ENCODE data around the gene SHC2.

Gene SHC2

GRCh38 chr19:498511-498891 lies 37.7 kb upstream of the SHC2 start:
- no peak for TF ChIP-seq TAF1 (IDR thresholded peaks at IDR 0.05; ENCODE audit: low read depth, low read length)
- TF ChIP-seq PAX5 (IDR thresholded peaks at IDR 0.05; ENCODE audit: insufficient read depth, low read length, severe bottlenecking), result no peak
- FAIRE-seq, result no peak
- no peak for DNase-seq (ENCODE audit: insufficient read length, low spot score)

- TF ChIP-seq POU2F2 (IDR thresholded peaks at IDR 0.05; ENCODE audit: low read depth, low read length) (no peak), TAF1 (IDR thresholded peaks at IDR 0.05; ENCODE audit: low read depth, low read length) (no peak), PAX5 (IDR thresholded peaks at IDR 0.05; ENCODE audit: insufficient read depth, low read length, severe bottlenecking) (no peak), POLR2AphosphoS5 (IDR thresholded peaks at IDR 0.05; ENCODE audit: low read depth, low read length) (no peak), SPI1 (IDR thresholded peaks at IDR 0.05; ENCODE audit: low read depth, low read length) (no peak), POLR2A (IDR thresholded peaks at IDR 0.05; ENCODE audit: low read depth, low read length) (no peak)
- FAIRE-seq (no peak), DNase-seq (ENCODE audit: insufficient read length, low spot score) (no peak)
These were observed 37.2 kb upstream of the SHC2 start for GRCh38 chr19:497869-498510.

- no peak for TF ChIP-seq POLR2AphosphoS5 (IDR thresholded peaks at IDR 0.05; ENCODE audit: low read depth, low read length)
- TF ChIP-seq TAF1 (IDR thresholded peaks at IDR 0.05; ENCODE audit: low read depth, low read length), result no peak
- TF ChIP-seq POLR2A (IDR thresholded peaks at IDR 0.05; ENCODE audit: low read depth, low read length), result no peak
- no peak for TF ChIP-seq PAX5 (IDR thresholded peaks at IDR 0.05; ENCODE audit: insufficient read depth, low read length, severe bottlenecking)
- TF ChIP-seq POU2F2 (IDR thresholded peaks at IDR 0.05; ENCODE audit: low read depth, low read length), result no peak
- no peak for TF ChIP-seq SPI1 (IDR thresholded peaks at IDR 0.05; ENCODE audit: low read depth, low read length)
- DNase-seq (ENCODE audit: insufficient read length, low spot score), result no peak
- no peak for FAIRE-seq
These were observed 36.6 kb upstream of the SHC2 start for GRCh38 chr19:497491-497868.

GRCh38 chr19:496986-497385 lies 36.2 kb upstream of the SHC2 start:
- FAIRE-seq (no peak), DNase-seq (ENCODE audit: insufficient read length, low spot score) (no peak)
- TF ChIP-seq POLR2A (IDR thresholded peaks at IDR 0.05; ENCODE audit: low read depth, low read length), result no peak
- TF ChIP-seq PAX5 (IDR thresholded peaks at IDR 0.05; ENCODE audit: insufficient read depth, low read length, severe bottlenecking), result no peak
- no peak for TF ChIP-seq SPI1 (IDR thresholded peaks at IDR 0.05; ENCODE audit: low read depth, low read length)
- TF ChIP-seq TAF1 (IDR thresholded peaks at IDR 0.05; ENCODE audit: low read depth, low read length), result no peak
- TF ChIP-seq POLR2AphosphoS5 (IDR thresholded peaks at IDR 0.05; ENCODE audit: low read depth, low read length), result no peak
- TF ChIP-seq POU2F2 (IDR thresholded peaks at IDR 0.05; ENCODE audit: low read depth, low read length), result no peak

GRCh38 chr19:496112-496665 lies 35.4 kb upstream of the SHC2 start, which contains the start of gene MADCAM1:
TSS of gene MADCAM1 (plus strand) at chr19:496486. CDS start at chr19:496500, 14 bp downstream.
- DNase-seq (ENCODE audit: insufficient read length, low spot score) (no peak), FAIRE-seq (no peak)
- TF ChIP-seq SPI1 (IDR thresholded peaks at IDR 0.05; ENCODE audit: low read depth, low read length) (no peak), TAF1 (IDR thresholded peaks at IDR 0.05; ENCODE audit: low read depth, low read length) (no peak), POLR2AphosphoS5 (IDR thresholded peaks at IDR 0.05; ENCODE audit: low read depth, low read length) (no peak), POU2F2 (IDR thresholded peaks at IDR 0.05; ENCODE audit: low read depth, low read length) (no peak), POLR2A (IDR thresholded peaks at IDR 0.05; ENCODE audit: low read depth, low read length) (no peak), PAX5 (IDR thresholded peaks at IDR 0.05; ENCODE audit: insufficient read depth, low read length, severe bottlenecking) (no peak)

GRCh38 chr19:495402-496111 lies 34.7 kb upstream of the SHC2 start:
- DNase-seq (ENCODE audit: insufficient read length, low spot score) (no peak), FAIRE-seq (peak; percentile 74)
- no peak for TF ChIP-seq PAX5 (IDR thresholded peaks at IDR 0.05; ENCODE audit: insufficient read depth, low read length, severe bottlenecking)
- no peak for TF ChIP-seq POLR2A (IDR thresholded peaks at IDR 0.05; ENCODE audit: low read depth, low read length)

- no peak for TF ChIP-seq SPI1 (IDR thresholded peaks at IDR 0.05; ENCODE audit: low read depth, low read length)
- no peak for TF ChIP-seq POLR2AphosphoS5 (IDR thresholded peaks at IDR 0.05; ENCODE audit: low read depth, low read length)
- no peak for FAIRE-seq
These were observed 34.2 kb upstream of the SHC2 start for GRCh38 chr19:495081-495401.

GRCh38 chr19:494171-495080 lies 33.6 kb upstream of the SHC2 start:
- DNase-seq (ENCODE audit: insufficient read length, low spot score), result no peak
- no peak for FAIRE-seq
- TF ChIP-seq POLR2AphosphoS5 (IDR thresholded peaks at IDR 0.05; ENCODE audit: low read depth, low read length) (no peak), POU2F2 (IDR thresholded peaks at IDR 0.05; ENCODE audit: low read depth, low read length) (no peak), PAX5 (IDR thresholded peaks at IDR 0.05; ENCODE audit: insufficient read depth, low read length, severe bottlenecking) (no peak), POLR2A (IDR thresholded peaks at IDR 0.05; ENCODE audit: low read depth, low read length) (no peak), SPI1 (IDR thresholded peaks at IDR 0.05; ENCODE audit: low read depth, low read length) (no peak), TAF1 (IDR thresholded peaks at IDR 0.05; ENCODE audit: low read depth, low read length) (no peak)

More at GRCh38 chr19:495081-495401, 34.2 kb upstream of the SHC2 start:
- no peak for DNase-seq (ENCODE audit: insufficient read length, low spot score)

GRCh38 chr19:493391-494170 lies 32.7 kb upstream of the SHC2 start:
- no peak for TF ChIP-seq PAX5 (IDR thresholded peaks at IDR 0.05; ENCODE audit: insufficient read depth, low read length, severe bottlenecking)
- TF ChIP-seq POU2F2 (IDR thresholded peaks at IDR 0.05; ENCODE audit: low read depth, low read length), result no peak
- TF ChIP-seq TAF1 (IDR thresholded peaks at IDR 0.05; ENCODE audit: low read depth, low read length), result no peak
- TF ChIP-seq SPI1 (IDR thresholded peaks at IDR 0.05; ENCODE audit: low read depth, low read length), result no peak
- TF ChIP-seq POLR2AphosphoS5 (IDR thresholded peaks at IDR 0.05; ENCODE audit: low read depth, low read length), result no peak
- TF ChIP-seq POLR2A (IDR thresholded peaks at IDR 0.05; ENCODE audit: low read depth, low read length), result no peak
- FAIRE-seq (no peak), DNase-seq (ENCODE audit: insufficient read length, low spot score) (no peak)

Measured in GM12891 (cell line).